Measurements from ENCODE around the gene PM20D1.
A peak's percentile ranks its signal among the peaks of the same experiment; 100 is the strongest.
"Not testable (repeated sequence)": the region's sequence is repeated elsewhere in the genome, so short reads cannot be mapped to it uniquely, and the experiment has no call there.

PM20D1 gene

DNA sequence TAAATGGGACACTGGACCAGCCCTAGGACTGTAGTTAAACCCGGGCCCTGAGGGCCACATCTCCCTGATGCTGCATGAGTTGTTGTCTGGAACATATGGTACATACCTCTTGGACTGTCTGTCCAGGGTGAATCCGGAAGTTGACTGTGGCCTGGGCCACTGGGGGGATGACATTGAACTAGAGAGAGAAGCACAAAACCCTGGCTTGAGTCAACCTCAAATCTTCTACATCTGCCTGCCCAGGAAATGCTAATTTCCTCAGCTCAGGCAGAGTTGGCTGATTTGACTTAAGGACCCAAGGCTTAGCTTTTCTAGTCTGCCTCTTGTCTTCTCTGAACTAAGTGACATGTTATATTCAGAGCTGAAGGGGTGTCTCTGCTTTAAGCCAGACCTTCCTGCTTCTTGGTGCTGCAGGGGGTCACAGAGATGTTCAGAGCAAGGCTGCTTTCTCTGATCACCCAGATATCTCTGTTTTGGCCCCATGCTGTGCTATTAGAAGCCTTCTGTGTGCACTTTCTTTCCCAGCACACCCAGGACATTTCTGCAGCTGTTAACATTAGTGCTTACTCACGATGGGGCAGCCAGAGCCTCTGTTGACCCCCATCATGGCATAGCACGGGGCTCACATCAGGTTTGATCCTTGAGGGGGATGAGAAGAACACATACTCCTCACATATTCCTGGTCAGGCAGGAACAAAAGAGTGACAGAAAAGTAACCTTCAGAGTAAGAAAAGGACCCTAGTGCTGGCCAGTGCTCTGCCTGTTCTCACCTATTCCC lies 9.6 kb downstream of the PM20D1 start:
- no peak for DNase-seq (ENCODE audit: low read depth in 2 of 2)

DNA sequence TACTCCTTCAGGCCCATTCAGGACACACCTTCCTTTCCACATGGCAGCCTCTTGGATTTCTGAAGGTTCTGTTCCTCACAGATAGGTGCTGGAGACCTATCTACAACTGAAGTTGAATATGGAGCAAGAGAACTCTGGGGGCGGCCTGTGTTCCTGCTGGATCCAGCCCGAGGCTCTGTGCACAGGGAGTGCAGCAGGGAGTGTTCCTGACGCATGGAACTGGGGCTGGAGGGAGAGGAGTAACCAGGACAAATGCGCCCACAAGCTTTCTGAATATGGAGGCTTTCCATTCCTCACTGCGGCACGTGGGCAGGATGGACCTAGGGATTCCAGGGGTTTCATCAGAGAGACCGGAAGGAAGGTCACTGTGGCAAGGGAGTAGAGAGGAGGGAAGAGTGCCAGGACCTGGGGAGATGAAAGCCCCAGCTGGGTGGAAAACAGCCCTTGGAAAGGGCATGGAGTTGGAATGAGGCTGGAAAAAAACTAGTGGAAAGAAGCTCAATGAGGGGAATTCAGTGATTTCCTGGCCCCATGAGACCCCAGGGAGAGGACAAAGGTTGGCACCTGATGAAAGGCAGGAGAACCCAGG lies 12.5 kb downstream of the PM20D1 start:
- DNase-seq (ENCODE audit: low read depth in 2 of 2) = no peak

DNA sequence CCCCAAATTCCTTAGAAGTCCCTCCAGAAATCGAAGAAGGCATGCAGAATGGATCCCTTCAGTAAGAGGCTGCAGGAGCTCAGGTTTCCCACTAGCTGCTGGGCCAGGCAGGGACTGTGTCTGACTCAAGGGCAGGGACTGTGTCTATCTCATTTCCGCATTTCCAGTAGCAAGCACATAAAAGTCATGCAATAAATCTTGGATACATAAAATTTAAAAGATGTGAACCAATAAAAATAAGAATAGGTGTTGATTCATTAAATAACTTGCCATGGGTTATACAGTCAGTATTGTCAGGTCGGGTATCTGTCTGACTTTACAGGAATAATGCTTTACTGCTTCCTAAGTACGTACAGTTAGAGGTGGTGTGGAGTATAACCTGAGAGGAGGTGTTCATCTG lies 15.2 kb downstream of the PM20D1 start:
- DNase-seq (ENCODE audit: low read depth in 2 of 2) = no peak

GRCh38 chr1:205832326-205832751 lies 17.6 kb downstream of the PM20D1 start:
- DNase-seq (ENCODE audit: low read depth in 2 of 2) = no peak

DNA sequence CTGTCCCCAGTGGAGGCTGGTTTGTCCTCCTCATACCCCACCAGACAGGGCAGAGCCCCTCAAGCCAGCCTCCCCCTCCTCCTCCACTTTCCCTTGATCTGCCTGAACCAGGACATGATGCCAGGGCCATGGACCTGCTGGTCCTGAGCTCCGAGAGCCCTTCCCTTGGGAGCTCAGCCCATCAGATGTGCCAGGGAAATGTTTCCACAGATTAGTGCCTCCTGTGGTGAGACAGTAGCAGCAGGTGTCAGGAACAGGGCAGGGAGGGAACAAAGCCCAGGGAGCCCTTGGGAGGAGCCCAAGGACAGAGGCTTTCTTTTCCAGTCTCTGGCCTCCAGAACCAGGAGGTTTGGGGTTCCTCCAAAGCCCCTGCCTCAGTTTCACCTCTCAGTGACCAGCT lies 22.3 kb downstream of the PM20D1 start:
- DNase-seq (ENCODE audit: low read depth in 2 of 2) = no peak

DNA sequence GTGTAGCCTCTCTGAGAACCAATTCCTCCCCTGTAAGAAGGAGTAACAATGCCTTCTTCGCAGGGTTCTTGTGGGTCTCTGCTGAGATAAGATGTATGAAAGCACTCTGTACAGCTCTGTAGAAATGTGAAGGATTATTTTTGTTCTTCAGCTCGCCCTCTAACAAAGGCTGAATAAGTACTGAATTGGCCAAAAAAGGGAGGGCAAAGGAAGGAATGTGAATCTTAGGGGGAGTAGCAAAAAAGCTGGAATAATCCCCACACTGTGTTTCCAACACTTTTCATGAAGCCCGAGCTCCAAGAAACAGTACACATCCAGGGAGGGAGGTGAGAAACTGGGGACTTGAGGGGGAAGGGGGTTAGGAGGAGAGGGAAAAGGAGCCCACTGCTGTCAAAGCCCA lies 22.9 kb downstream of the PM20D1 start:
- DNase-seq (ENCODE audit: low read depth in 2 of 2) = no peak

- DNase-seq (ENCODE audit: low read depth in 2 of 2) = no peak
Measured at GRCh38 chr1:205826016-205826806, 23.7 kb downstream of the PM20D1 start.

- no peak for DNase-seq (ENCODE audit: low read depth in 2 of 2)
Measured at GRCh38 chr1:205824180-205824579, 25.8 kb downstream of the PM20D1 start.

DNA sequence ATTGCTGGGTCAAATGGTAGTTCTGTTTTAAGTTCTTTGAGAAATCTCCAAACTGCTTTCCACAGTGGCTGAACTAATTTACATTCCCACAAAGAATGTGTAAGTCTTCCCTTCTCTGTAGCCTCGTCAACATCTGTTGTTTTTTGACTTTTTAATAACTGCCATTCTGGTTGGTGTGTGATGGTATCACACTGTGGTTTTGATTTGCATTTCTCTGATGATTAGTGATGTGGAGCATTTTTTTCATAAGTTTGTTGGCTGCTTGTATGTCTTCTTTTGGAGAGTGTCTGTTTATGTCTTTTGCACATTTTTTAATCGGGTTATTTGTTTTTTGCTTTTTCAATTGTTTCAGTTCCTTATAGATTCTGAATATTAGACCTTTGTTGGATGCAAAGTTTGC lies 26.7 kb downstream of the PM20D1 start:
- DNase-seq (ENCODE audit: low read depth in 2 of 2) = not testable (repeated sequence)

DNA sequence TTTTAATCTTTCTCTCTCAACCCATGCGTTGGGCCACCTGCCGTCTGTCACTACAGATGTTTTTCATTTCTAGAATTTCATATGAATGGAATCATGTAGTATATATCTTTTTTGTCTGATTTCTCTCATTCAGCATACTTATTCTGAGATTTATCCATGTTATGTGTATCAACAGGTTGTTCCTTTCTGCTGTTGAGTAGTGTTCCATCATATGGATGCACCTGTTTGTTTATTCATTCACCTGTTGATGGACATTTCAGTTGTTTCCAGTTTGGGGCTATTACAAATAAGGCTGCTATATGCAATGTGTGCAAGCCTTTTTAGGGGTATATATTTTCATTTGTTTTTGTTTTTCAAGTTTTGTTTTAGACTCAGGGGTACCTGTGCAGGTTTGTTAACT lies 27.5 kb downstream of the PM20D1 start:
- no peak for DNase-seq (ENCODE audit: low read depth in 2 of 2)

DNA sequence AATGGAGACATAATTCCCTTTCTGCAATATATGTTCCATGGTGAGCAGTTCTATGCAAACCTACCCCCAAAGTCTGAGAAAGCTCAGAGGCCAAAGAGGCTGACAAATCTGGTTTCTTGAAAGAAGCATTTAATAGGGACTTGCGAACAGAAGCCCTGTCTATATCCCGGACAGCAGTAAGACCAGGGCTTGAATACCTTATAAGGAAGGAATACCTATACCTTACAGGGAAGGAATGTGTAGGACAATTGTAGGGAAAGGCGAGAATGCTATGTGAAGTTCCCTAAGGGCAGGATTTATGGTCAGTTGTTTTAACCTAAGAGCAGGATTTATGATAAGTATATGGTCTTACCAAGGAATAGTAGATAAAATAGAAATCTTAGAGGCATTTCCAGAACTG lies 31.9 kb downstream of the PM20D1 start:
- DNase-seq (ENCODE audit: low read depth in 2 of 2) = no peak

- no peak for DNase-seq (ENCODE audit: low read depth in 2 of 2)
Measured at GRCh38 chr1:205817364-205817763, 32.6 kb downstream of the PM20D1 start.

DNA sequence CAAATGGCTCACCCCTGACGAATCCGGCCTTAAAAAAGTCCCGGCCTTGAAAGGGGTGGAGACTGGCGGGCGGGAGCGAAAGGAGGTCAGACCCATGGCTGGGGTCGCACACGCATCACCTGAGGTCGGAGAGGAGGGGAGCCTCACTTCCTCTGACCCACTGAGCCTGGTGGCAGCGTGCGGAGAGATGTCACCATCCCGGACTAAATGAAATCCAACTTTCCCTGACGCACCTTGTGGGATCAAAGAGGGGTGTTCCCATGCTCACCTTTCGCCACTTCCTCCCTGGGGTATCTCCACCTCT lies 36.2 kb downstream of the PM20D1 start:
- no peak for DNase-seq (ENCODE audit: low read depth in 2 of 2)

DNA sequence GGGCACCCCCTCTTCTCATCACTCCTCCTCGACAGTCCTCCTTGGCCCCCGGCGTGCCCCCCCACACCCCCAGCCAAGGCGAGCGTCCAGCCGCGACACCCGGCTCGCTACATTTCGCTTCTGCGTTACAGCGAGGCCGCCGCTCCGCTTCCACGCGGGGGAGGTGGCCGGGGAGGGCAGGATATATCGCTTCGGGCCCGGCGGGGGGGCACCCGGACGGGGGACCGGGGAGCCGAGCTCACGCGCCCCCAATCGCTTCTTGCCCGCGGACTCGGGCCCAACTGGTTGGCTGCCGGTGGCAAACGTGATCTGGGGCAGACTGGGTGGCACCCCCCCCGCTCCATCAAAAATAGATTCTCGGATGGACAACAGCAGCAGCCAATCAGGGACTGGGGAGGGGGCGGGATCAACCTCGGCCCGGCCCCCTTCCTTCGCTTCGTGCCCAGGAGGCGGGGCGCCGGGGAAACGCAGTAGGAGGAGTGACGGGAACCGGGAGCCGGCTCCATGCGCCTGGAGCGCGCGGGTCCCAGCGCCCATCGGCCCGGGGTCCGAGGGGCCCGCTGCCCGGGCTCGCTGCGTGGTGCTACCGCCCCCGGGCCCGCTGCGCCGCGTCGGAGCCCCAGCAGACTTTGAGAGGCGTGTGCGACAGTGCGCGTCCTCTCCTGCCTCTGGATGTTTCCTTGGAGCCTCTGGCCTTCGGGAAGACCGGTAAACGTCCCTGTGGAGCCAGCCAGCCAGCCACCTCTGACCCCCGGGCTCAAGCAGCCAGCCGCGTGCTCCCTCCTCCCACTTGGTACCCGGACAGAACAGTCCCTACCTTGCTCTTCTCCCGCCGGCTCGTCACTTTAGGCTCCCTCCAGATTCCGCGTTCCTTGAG lies 36.8 kb downstream of the PM20D1 start, which contains the start of gene SLC41A1:
TSS of gene SLC41A1 (minus strand) at position 321 of the 877 bp plus-strand sequence. CDS start 2,757 bp downstream, outside the sequence.
- DNase-seq (ENCODE audit: low read depth in 2 of 2) = peak; percentile 71 to 79

DNA sequence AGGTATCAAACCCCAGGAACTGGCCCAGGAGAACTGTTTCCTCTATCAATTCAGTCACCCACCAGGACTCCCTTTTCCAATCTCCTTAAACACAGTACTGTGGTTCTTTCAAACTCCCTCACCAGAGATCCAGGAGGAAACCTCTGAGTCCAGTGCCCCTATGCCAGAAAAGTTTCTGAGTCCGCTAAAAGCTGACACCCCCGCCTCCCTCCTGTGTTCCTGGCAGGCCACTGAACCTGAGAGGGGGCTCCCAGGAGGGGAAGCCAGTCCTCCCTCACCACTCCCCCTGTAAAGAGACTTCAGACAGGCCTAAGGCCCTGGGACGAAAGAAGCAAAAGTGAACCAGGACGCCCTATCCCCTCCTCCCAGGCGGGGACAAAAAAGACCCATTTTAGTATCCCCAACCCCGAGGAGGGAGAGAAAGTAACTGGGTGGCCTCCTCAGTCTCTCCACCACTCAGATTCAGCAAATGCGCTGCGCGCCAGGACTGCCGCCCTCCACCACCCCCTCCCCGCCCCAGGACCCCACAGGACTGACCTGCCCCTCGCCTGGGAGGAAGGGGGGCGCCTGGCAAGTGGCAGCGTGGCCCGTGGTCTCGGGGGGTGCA lies 37.6 kb downstream of the PM20D1 start:
- DNase-seq (ENCODE audit: low read depth in 2 of 2) = no peak

DNA sequence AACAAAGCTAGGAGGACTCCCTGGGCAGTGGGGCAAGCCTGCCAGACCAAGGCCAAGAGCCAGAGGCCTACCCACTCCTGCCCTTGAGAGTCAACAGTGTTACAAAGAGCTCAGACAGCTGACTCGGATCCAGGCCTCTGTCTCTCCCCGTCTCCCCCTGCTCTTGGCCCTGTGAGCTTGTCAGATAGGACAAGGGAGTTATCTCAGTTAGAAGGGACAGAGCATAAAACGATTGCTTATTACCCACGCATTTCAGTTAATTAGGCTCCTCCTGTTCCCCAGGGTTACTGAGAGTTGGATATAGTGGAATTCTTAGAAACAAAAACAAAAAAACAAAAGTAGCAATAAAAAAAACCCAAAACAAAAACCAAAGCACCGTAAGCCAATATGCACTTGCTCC lies 38.3 kb downstream of the PM20D1 start:
- DNase-seq (ENCODE audit: low read depth in 2 of 2) = no peak

DNA sequence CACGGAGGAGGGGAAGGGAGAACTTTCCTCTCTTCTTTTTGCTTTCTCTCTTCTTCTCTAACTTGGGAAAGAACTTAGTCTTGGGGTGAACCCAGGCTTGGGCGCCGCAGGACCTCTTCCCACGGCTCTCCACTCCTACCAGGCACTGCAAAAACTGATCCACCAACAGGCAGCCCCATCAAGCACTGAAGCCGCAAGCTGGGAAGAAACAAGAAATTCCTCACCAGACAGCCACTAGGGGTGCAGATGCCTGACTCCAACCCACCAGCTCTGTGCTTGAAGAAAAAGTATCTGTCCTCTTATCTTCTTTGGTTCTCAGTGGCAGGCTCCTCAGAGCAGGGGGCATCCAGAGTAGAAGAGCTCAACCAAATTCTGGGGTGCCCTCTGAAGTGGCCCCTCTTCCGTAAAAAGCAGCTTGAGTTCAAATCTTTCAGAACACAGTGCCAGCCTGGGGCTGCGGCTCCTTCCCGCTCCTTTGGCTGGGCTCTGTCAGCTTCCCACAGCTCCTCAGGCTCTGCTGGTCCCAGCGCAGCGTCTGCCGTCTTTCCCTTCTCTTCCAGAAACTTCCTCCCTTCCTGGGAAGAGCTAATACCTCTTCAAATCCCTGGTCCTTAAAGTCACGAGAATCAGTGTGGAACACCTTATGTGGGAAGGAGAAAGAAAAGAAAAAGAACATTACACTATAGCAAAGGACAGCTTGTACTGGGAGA lies 39.3 kb downstream of the PM20D1 start:
- DNase-seq (ENCODE audit: low read depth in 2 of 2) = no peak

- no peak for DNase-seq (ENCODE audit: low read depth in 2 of 2)
Measured at GRCh38 chr1:205809942-205810345, 40.0 kb downstream of the PM20D1 start.

- DNase-seq (ENCODE audit: low read depth in 2 of 2) = no peak
Measured at GRCh38 chr1:205809469-205809868, 40.5 kb downstream of the PM20D1 start.

DNA sequence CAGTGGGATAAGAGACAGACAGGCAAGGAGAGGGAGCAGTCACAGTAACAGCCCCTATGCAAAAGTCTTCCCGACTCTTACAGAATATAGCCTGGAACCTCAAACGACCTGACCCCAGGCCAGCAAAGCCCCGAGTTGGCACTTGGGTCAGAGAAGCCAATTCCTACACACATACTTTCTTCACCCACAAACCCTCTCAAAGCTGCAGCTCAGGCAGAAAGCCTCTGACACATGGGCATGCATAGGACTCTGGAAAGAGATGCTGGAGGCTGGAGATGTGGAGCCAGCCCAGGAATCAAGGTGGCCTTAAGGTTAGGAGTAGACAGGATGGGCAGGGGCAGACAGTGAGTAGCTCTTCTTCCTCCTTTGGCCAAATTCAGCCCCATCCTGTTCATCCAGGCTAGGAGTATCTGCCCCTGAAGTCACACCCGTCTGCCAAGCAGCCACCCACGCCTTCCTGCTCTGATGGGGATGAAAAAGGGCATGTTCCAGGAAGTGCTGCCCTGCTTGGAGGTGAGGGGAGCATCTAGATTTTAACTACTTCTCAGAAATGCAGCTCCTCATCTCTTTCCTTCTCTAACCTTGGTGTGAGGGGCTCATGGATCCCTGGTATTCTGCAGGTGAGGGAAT lies 44.7 kb downstream of the PM20D1 start:
- DNase-seq (ENCODE audit: low read depth in 2 of 2) = no peak
